Stimulated activated CD8-positive, alpha-beta memory T cell treated with anti-CD3 and anti-CD28 coated beads, Interleukin-4, amount 100 ng/mL, for 1 hour (primary cell): ENCODE results near the gene GABRE.

Experiments used
- DNase-seq, 2 donors: peaks; one replicate each; pipeline ENCODE4 v3.0.0-alpha.2; 2020; ENCODE audit warnings: low read depth in 2 of 2, low spot score in 1 of 2

The GABRE gene, protein sequence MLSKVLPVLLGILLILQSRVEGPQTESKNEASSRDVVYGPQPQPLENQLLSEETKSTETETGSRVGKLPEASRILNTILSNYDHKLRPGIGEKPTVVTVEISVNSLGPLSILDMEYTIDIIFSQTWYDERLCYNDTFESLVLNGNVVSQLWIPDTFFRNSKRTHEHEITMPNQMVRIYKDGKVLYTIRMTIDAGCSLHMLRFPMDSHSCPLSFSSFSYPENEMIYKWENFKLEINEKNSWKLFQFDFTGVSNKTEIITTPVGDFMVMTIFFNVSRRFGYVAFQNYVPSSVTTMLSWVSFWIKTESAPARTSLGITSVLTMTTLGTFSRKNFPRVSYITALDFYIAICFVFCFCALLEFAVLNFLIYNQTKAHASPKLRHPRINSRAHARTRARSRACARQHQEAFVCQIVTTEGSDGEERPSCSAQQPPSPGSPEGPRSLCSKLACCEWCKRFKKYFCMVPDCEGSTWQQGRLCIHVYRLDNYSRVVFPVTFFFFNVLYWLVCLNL

DNA sequence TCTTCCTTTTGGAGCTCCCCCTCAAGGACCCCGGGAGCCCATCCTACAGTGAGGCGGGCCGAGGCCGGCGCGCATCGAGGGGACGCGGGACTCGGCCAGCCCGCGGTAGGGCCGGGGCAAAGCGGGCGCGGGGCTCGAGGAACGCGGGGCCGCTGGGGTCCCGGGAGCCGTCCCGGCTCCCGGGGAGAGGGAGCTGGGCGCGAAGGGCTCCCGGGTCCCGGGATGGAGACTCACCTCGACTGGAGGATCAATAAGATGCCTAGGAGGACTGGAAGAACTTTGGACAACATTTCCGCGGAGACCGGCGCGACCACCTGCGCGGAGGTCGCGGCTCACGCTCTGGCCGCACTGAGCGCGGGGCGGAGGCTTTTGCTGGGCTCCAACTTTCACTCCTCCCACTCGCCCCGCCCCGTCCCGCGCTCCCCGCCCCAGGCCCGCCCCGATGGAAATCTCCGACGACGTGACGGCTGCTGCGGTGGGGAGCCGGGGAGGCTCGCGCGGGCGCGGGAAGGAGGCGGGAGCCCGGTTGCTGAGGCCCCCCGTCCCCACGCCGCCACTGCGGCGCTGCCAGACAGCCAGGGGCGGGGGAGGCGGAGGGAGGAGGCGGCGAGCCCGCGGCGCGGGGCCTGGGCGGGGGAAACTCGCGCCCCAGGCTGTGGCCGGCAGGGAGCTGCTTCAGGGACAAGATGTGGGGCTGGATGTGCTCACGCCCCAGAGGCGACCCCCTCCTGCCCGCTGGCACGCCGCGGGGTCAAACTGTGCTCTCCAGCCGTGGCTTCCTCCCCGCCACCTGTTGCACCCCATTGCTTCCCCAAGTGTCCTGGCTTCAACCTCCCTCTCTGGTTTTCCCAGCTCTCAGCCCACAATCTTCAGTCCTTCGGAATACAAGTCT lies at the start of gene GABRE:
GABRE (minus strand) TSS at position 341 of the 892 bp plus-strand sequence; CDS start at position 290, 51 bp downstream.
- DNase-seq = no peak

DNA sequence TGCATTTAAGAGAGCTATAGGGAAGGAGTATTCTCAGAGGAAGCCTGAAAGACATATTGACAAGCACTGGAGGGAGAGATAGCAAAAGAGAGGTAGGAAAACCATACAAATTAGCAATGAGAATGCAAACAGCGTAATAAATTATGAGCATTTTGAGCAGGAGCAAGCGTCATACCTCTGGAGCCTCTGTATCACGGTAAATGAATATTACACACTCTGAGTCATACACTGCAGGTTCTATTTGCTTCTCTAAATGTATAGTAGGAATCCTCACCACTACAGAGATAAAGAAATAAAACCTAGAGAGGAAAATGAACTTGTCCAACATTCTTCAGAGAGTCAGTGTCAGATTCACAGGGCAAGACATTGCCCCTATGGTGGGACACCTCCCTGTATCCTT lies 46.4 kb upstream of the GABRE start:
- no peak for DNase-seq

DNA sequence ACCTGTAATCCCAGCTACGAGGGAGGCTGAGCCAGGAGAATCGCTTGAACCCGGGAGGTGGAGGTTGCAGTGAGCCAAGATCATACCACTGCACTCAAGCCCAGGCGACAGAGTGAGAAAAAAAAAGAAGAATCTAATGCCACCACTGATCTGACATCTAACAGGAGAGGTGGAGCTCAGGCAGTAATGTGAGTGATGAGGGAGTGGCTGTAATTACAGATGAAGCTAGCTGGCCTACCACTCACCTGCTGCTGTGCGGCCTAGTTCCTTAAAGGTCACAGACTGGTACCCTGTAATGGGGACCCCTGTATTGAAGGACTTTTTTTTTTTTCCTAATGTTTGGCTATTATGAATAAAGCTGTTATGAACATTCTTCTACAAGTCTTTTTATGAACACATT lies 25.3 kb upstream of the GABRE start:
- DNase-seq = no peak

DNA sequence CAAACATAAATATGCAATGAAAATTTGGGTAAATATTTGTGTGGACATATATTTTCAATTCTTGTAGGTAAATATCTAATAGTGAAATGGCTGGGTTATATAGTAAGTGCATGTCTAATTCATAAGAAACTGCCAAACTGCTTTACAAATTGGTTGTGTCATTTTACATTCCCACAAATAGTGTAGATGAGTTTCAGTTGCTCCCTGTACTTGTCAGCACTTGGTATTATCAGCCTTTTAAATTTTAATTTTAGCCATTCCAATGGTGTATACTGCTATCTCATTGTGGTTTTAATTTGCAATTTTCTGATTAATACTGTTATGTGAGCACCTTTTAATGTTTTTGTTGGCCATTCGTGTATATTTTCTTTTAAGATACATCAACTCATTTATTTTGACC lies 23.1 kb upstream of the GABRE start:
- no peak for DNase-seq

DNA sequence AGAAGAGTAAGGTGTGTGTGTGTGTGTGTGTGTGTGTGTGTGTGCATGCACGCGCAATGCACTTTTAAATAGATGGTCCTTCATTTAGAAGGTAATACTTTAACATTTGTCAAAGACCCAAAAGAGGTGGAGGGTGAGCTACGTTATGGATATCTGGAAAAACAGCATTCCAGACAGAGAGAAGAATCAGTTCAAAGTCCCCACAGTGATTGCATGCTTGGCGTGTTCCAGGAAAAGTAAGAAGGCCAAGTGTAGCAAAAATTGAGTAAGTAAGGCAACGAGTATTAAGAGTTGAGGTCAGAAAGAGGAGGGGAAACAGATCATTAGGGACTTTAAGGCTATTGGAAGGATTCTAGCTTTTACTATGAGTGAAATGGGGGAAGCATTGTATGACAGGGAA lies 21.9 kb upstream of the GABRE start:
- DNase-seq = no peak

DNA sequence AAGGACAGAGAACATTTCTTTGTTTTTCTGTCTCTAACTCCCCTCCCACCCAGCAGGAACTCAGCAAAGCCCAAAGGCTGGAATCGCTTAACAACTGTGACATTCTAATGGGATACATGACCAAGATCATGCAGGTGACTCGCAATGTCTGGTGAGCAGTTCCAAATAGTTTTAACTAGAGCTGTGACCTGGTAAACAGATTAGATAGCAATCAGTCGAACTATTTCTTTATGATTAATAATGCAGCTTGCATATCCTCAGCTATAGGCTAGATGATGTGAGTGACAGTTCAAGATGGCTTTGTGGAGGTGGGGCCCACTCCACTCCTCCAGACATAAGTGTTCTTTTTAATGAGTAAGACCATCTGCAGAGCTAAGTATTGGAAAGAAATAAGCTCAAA lies 20.0 kb upstream of the GABRE start:
- no peak for DNase-seq

DNA sequence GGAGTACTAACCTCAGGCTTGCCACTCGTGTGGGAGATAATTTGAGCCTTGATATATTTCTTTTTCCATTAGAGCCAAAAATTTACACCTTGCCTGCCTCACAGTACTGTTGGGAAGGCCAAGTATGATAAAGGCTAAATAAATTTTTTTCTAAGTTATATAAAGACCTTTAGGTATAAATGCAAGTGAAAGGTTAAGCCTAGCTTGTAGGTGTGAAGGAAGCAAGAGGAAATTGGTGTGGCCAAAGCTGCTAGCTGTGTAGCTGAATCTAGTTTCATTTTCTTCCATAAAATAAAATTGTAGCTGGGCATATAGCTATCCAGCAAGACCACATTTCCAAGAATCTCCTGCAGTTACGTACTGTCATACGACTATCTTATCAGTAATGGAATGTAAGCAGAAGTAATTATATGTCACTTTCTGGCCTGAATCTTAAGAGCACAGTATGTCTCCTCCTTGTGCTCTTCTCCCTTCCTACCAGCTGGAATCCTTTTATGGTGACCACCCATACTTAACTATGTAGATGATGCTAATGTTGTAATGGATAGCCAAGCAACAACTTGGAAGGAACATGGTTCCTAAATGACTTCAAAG lies 14.3 kb upstream of the GABRE start:
- DNase-seq = no peak

DNA sequence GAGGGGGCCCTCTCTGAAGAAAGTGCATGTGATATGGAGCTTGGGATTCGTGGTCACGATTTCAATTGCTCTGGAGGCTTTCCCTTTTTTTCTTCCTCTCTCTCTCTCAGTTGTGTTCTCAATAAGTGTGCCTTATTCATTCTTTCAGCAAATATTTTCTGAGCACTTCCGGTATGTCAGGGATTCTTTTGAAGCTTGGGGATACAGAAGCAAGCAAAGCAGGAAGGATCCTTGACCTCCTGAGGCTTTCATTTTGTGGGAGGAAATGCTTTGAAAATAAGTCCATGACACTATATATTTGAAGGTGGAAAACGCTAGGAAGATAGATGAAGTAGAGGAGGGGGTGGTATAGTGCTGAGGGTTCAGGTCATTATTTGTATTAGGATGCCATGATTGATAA lies 12.6 kb upstream of the GABRE start:
- DNase-seq = no peak

DNA sequence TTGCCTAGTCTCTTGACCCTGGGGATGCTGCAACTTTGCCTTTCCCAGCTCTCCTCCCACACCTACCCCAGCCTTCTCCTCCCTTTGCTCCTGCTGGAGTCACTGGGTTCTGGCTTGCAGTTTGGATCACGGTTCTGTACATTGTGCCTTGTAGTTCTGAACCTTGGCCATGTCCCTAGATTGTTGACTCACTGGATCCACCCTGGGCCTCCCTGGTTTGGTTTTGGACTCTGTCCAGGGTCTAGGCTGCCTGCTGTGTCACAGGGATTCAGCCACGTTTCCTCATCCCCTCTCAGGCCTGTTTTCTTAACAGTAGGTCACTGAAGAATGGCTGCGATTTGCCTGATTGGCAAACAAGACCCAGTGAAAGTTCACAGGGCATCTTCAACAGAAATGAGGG lies 11.5 kb upstream of the GABRE start:
- no peak for DNase-seq

DNA sequence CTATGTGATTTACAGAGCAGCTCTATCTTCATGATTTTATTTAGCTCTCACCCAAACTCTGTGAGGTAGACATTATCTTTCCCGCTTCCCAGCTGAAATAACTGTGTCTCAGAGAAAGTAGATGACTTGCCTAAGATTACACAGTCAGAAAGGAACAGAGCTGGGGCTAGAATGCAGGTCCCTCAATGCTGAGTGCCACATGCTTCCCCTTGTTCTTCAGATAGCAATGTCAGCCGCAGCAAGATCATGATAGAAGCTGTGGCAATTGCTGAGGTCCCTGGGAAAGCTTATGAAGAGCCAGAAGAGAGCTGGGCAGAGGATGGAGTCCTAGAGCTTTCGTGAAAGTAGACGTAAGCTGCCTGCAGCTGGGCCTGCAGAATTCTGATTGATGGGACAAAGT lies 11.1 kb upstream of the GABRE start:
- DNase-seq = no peak

DNA sequence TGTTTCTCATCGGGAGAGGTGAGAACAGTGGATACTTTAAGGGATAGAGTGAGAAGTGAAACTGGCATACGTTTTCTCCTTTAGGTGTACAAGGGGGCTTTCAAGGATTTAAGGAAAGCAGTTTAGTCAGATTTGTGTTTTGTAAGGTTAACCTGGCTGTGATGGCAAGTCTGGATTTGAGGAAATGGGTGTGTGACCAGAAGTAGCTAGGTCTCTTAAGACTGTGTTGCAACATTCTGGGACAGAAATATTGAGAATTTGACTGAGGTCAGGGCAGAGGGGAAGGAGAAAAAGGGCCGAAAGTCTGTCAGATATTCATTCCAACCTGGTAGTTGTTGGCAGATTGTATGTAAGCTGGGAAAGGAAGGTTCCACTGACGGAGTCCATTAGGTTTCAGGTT lies 10.4 kb upstream of the GABRE start:
- DNase-seq = no peak

DNA sequence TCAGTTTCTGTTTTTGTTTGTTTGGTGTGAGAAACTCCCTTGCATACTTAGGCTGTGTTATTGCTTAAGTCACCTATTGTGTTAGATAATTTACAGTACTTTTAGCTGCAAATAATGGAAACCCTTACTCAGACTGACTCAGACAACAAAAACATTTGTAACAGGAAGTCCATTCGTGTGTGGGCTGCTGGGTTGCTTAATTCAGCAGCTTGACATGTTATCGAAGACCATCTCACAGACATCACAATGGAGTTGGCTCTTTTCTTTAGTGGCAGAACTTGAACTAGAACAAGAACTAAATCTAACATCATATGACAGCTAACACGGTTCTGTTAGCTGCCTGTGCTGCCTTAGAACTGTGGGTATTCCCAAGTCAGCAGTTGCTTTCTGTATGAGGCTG lies 9.9 kb upstream of the GABRE start:
- no peak for DNase-seq

DNA sequence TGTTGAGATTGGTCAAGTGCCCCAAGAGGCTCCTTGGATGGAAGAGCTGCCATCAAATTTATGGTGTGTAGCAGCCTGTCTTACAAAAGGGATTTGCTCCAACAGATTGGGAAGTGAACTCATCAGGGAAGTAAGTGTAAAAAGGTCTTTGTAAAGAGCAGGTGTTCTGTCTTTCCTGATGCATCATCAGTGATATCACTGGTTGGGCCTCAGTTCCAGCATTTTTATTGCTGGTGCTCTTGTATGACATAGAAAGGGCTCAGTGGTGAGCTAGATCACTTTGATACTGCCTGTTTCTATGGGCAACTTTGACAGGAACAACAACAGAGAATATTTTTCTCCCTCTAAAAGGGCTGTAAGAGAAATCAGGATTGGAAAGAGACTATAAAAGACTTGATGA lies 8.7 kb upstream of the GABRE start:
- DNase-seq = no peak

DNA sequence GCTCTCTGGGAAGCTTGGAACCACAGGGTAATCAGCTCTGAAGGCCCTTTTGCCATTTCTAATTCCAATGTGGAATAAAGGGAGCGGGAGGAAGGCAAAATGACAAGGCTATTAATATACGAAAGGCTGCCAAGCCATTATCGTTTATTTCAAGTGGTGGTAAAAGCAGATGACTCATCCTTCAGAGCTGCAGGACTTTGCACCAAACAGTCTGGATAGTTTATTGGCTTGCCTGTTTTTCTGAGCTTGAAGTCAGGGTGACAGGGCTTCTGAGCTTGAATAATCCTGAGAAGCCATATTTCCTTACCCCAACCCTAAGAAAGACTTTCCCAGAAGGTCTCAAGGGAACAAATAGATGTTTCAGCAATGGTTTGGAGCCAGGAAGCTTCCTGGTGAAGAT lies 7.7 kb upstream of the GABRE start:
- no peak for DNase-seq

DNA sequence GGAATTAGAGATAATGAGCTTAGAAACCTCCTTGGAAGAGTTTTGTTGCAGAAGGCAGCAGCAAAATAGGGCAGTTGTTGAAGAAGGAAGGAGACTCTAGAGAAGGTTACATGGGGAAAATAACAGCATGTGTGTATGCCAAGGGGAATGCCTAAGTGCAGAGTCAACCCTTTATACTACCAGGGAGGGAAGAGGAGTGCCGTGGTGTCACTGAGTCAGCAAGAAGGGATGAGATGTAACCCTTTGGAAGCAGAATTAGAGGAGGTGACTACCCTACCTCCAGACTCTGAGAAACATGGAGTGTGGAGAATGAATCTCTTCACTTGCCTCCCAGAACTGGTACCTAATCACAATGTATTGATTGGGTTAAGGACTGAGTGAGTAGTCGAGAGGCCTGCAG lies 6.7 kb upstream of the GABRE start:
- DNase-seq = no peak

DNA sequence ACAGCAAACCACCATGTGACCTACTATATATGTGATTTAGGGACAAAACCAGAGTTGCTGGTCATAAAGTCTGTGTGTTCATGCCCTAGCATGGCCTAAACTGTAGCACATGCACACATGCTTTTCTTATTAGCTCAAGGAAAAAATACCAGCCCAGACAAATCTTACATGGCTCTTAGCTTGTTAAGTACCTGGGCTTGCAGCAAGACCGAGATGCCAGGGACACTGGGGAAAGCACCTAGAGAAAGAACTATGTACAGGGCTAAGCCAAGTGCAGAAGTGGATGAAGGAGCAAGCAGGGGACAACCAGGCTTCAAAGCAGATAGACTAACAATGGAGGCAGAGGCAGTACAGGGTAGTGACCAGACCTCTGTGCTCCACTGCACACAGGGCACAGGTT lies 3.4 kb upstream of the GABRE start:
- no peak for DNase-seq

DNA sequence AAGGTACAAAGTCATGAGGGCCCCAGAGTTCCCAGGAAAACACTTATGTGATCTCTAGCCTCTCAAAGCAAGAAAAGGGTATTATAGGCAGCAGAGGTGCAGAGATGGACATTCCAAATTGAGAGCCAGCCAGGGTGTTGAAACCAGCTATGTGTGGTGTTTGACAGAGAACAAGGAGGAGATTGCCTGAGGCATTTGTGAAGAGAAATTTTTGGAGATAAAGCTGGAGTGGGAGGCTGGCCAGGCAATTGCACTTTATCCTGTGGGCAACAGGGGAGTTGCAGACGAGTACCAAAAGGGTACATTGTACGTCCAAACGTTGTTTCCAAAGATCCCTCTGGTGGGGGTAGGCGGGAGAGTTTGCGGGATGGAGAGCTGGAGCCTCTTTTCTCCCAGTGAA lies 2.5 kb upstream of the GABRE start:
- DNase-seq = no peak

DNA sequence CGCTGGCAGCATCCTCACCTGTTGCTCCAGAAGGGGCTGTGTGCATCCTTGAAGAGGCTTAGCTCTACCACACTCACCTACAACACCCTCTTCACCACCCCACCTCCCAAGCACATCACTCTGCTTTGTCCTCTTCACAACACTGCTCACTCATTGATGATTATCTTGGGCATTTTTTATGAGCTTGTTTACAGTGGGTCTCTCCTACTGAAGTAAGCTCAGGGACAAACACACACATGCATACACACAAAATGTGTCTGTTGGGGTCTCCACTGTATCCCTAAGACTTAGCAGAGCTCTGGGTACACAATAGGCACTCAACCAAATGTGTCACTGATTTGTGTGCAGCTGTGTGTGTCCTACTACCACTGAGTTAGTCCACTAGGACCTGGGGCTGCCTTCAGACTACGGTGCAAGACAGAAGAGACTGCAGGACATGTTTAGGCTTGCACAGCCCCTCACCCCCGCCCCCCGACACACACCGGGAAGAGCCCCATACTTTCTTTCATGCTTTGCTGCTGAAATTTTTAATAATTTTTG lies 1.3 kb upstream of the GABRE start:
- no peak for DNase-seq

DNA sequence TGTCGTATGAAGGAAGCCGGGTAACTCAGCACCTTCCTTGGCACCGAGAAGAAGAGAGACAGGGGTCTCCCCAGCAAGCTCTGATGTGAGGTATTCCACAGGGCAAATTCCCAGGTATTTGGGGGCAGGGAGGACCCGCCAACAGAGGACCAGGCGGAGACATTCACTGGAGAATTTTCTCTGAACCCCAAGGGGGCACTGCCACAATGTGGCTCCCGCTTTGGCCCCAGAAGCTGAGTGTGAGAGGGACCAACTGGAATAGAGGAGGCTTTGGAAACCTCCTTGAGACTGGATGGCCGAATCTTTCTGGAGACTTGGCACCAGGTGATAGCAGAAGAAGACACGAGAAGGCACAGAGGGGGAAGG lies 735 bp upstream of the GABRE start:
- DNase-seq = no peak

DNA sequence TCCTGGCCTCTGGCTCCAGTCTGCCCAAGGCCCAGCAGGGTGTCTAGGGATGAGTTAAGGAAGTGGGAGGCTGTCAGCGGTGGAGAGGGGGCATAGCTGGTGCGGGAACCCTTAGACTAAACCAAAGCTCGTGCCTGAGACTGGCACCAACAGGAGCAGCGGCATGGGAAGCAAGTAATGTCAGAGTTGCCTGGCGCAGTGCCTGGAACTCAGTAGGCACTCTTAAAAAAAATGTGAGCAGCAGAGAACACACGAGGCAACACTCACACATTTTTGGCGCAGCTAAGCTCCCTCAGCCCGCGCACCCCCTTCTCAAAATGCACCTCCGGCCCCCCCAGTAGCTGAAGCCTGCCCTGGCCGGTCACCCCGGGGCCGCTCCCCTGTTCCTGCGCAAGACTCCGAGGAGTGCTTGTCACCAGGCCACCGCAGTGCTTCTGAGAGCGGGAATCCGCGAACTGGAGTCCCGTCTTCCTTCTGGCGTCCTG lies 583 bp downstream of the GABRE start:
- DNase-seq = no peak

DNA sequence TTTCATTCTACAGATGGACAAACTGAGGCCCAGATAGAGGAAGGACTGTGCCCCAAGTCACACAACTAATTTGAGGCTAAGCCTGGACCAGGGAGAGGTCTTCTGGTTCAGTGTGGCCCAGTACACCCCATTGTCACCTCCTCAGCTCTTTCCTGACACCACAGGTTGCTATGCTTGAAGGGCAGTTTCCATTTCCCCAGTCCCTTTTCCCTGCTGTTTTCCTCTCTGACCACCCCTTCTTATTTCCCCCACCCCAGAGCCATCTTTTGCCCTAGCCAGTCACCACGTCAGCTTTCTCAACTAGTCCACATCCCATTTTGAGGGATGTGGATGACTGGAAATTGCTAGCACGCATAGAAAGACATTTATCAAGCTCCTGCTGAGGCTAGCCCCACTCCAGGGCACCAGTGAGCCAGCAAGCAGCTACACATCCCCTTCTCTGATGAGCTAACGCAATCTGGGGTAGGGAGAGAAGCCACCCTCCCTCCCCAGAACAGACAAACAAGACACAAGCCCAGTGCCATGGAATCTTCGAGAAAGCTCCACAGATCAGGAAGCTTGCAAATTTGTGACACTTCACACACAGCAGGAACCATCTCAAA lies 1.3 kb downstream of the GABRE start:
- DNase-seq = no peak
